K562 (cell line): ENCODE measurements around the gene ATP2A2. TPM values are rescaled to one million over a fixed set of nuclear protein-coding genes. Genes with fewer than 3 reads are reported as not detected.
A peak's percentile ranks its signal among the peaks of the same experiment; 100 is the strongest.

ENCODE experiments used
- ATAC-seq: fragments of 200-7000 bp; cut with Tn5 transposase; 3 replicates; pipeline ENCODE4 v1.9.1; 2020; ENCODE audit warnings: moderate library complexity
- BruUV-seq: library from RNA; stranded (reverse); fragments of 400-500 nt; replicated peaks from 2 replicates; lab custom pipeline; 2021; lab: Mats Ljungman, UMichigan
- CTCF ChIA-PET: fragments of 300-600 bp; formaldehyde crosslinking; extraction: SDS; loops from one replicate; lab custom pipeline; 2021; ENCODE audit warnings: low intra/inter-chr PET ratio; lab: Yijun Ruan, JAX
- POLR2A ChIA-PET: fragments of 300-600, 350-650 bp; sonication (Branson Sonifier 250); formaldehyde crosslinking; extraction: SDS; loops from one replicate; lab custom pipeline; 2021; ENCODE audit warnings: antibody characterized with exemption, inconsistent platforms; lab: Yijun Ruan, JAX
- DNase-seq, 4 experiments: peaks; one replicate each; pipeline versions ENCODE4 v3.0.0 to v3.0.0-alpha.2; 2011 to 2018; ENCODE audit warnings: low spot score in 3 of 4, mixed read lengths in 3 of 4; ENCODE audit errors: extremely low read depth in 1 of 4
- FAIRE-seq: peaks from 2 replicates; lab custom pipeline; 2011; peaks lifted over from hg19 to GRCh38; lab: Jason Lieb, UNC
- H2AFZ ChIP-seq: 2 replicates; pipeline ENCODE4 v1.6.0; 2011; ENCODE audit warnings: low read depth, low read length, control low read depth, inconsistent platforms
- H3K27ac ChIP-seq: fragments of 200-600 bp; 3 replicates; pipeline ENCODE4 v1.8.0; 2011; ENCODE audit warnings: low read depth, mild to moderate bottlenecking, control low read depth, inconsistent platforms, low read length, moderate library complexity, mixed read lengths; ENCODE audit errors: extremely low read depth
- H3K27me3 ChIP-seq, 2 experiments: fragments of 300-600 bp in 1 of 2; 2 replicates in 1 of 2; 3 replicates in 1 of 2; pipeline versions ENCODE4 v1.6.0 to v1.8.0; 2011; ENCODE audit warnings: inconsistent platforms in 2 of 2, low read length in 2 of 2, mild to moderate bottlenecking in 1 of 2, mixed read lengths in 1 of 2, moderate library complexity in 1 of 2; ENCODE audit not compliant: control insufficient read depth in 2 of 2, insufficient read depth in 2 of 2
- H3K36me3 ChIP-seq: fragments of 300-600 bp; 3 replicates; pipeline ENCODE4 v1.8.0; 2011; ENCODE audit warnings: mild to moderate bottlenecking, low read length, inconsistent platforms; ENCODE audit not compliant: control insufficient read depth, insufficient read depth
- H3K4me1 ChIP-seq, 2 experiments: fragments of 200-600 bp in 1 of 2; replicated peaks in 1 of 2; 2 replicates in 1 of 2; 3 replicates in 1 of 2; pipeline versions ENCODE4 v1.5.1 to v1.8.0; 2011; ENCODE audit warnings: inconsistent platforms in 2 of 2, low read length in 2 of 2, mild to moderate bottlenecking in 1 of 2, mixed read lengths in 1 of 2, moderate library complexity in 1 of 2; ENCODE audit not compliant: control insufficient read depth in 2 of 2, insufficient read depth in 2 of 2
- H3K4me2 ChIP-seq: 2 replicates; pipeline ENCODE4 v1.6.1; 2011; ENCODE audit warnings: low read length, control low read depth, inconsistent platforms, mixed read lengths; ENCODE audit not compliant: insufficient read depth
- H3K4me3 ChIP-seq: fragments of 200-600 bp; sonication (generic), shearing (Covaris generic); 2 replicates; pipeline ENCODE4 v1.5.1; 2016; ENCODE audit warnings: control low read depth, inconsistent platforms
- H3K79me2 ChIP-seq: fragments of 200-600 bp; 3 replicates; pipeline ENCODE4 v1.8.0; 2011; ENCODE audit warnings: low read length, inconsistent platforms; ENCODE audit not compliant: control insufficient read depth, insufficient read depth
- H3K9ac ChIP-seq, 2 experiments: 2 replicates each; pipeline versions ENCODE4 v1.6.0 to v1.6.1; 2011; ENCODE audit warnings: low read depth in 2 of 2, low read length in 2 of 2, control low read depth in 1 of 2, inconsistent platforms in 1 of 2, mild to moderate bottlenecking in 1 of 2, mixed read lengths in 1 of 2; ENCODE audit not compliant: insufficient read depth in 1 of 2
- H3K9me1 ChIP-seq: one replicate; pipeline ENCODE4 v1.6.0; 2011; ENCODE audit warnings: inconsistent platforms, mild to moderate bottlenecking, low read length, moderate library complexity; ENCODE audit not compliant: control insufficient read depth, insufficient read depth
- H3K9me3 ChIP-seq: replicated peaks from 2 replicates; pipeline ENCODE4 v1.5.1; 2011; ENCODE audit warnings: low read depth, low read length, inconsistent platforms; ENCODE audit not compliant: control insufficient read depth, insufficient read depth
- H4K20me1 ChIP-seq: replicated peaks from 2 replicates; pipeline ENCODE4 v1.6.1; 2011; ENCODE audit warnings: low read length, inconsistent platforms, mixed read lengths; ENCODE audit not compliant: control insufficient read depth, insufficient read depth
- FOXA1 ChIP-seq: fragments of 450-650 bp; IDR thresholded peaks from 2 replicates; pipeline ENCODE4 v1.6.1; 2016; ENCODE audit warnings: mild to moderate bottlenecking, borderline replicate concordance
- MBD1 ChIP-seq: fragments of 250-450 bp; sonication (Bioruptor Pico); IDR thresholded peaks from 2 replicates; pipeline ENCODE4 v1.8.0; 2022; ENCODE audit warnings: inconsistent platforms
- MNT ChIP-seq, 2 experiments: fragments of 450-650 bp; conservative IDR thresholded peaks; 2 replicates each; pipeline ENCODE4 v1.6.1; 2017; ENCODE audit warnings: mild to moderate bottlenecking in 2 of 2, moderate library complexity in 2 of 2
- MYC ChIP-seq, 2 experiments: fragments of 250-450 bp in 1 of 2; sonication (Bioruptor Pico) in 1 of 2; IDR thresholded peaks; 2 replicates each; pipeline versions ENCODE4 v1.5.1 to v1.6.1; 2012 to 2021; ENCODE audit warnings: low read depth in 2 of 2, borderline replicate concordance in 1 of 2, improper control_type of control experiment in 1 of 2, low read length in 1 of 2, mild to moderate bottlenecking in 1 of 2, moderate library complexity in 1 of 2
- USF1 ChIP-seq: sonication (generic); formaldehyde crosslinking; IDR thresholded peaks from 2 replicates; pipeline ENCODE4 v1.9.0; 2022; ENCODE audit warnings: mild to moderate bottlenecking, missing genetic modification reagents
- ZNF239 ChIP-seq: fragments of 250-450 bp; sonication (Bioruptor Pico); IDR thresholded peaks from 2 replicates; pipeline ENCODE4 v1.4.0; 2020; ENCODE audit warnings: mild to moderate bottlenecking
- ZNF253 ChIP-seq: fragments of 250-450 bp; sonication (Bioruptor Pico); conservative IDR thresholded peaks from 2 replicates; pipeline ENCODE4 v1.6.1; 2021; ENCODE audit warnings: mild to moderate bottlenecking
- WGBS: fragments of 100-300 bp; shearing (Covaris generic); methylation state at CpG from one replicate; pipeline ENCODE4 v1.1.6; 2016; ENCODE audit warnings: low coverage, mixed read lengths; ENCODE audit not compliant: insufficient coverage; ENCODE audit errors: missing lambda C conversion rate; 5-methylcytosine and 5-hydroxymethylcytosine counted together
- in situ Hi-C: fragments of 300-500 bp; cut with MboI; formaldehyde crosslinking; loops from 4 replicates; pipeline ENCODE4 v1.15.0; 2018; ENCODE audit warnings: inconsistent platforms, mixed read lengths
- intact Hi-C: fragments of 100-400 bp; cut with micrococcal nuclease; formaldehyde crosslinking; loops from 2 replicates; pipeline ENCODE4 v1.14.2; 2022
- polyA plus RNA-seq, 8 experiments: library from polyadenylated mRNA; depleted of rRNA in 4 of 8; stranded (reverse) in 5 of 8; unstranded in 3 of 8; fragments of >200 nt; fragmentation: Nextera tagmentation in 2 of 8; fragmentation: Illumina TruSeq in 1 of 8; extraction: Ambion mirVana in 2 of 8; extraction: Trizol in 1 of 8; gene quantifications; 2 replicates each; pipeline versions ENCODE4 v1.2.1 to v1.2.3, GENCODE V29; 2011 to 2014; ENCODE audit warnings: inconsistent platforms in 1 of 8, missing spikeins in 1 of 8
- total RNA-seq, 7 experiments: library from RNA; depleted of rRNA in 6 of 7; stranded (reverse); fragments of >200 nt in 6 of 7; fragmentation: Illumina TruSeq in 2 of 7; extraction: Trizol in 2 of 7; gene quantifications; 2 replicates each; pipeline versions ENCODE4 v1.2.1 to v1.2.3, GENCODE V29; 2011 to 2021; ENCODE audit warnings: low replicate concordance in 1 of 7

Gene ATP2A2
- total and polyA plus RNA-seq, 9 of the 15 experiments (the other 6 are each of a cell fraction or from before 2014, with no cell fraction given): 5.2 to 205 (median 51.6) TPM

- Histone ChIP-seq H3K9ac (peak overlapping the region; percentile 88 to 95; a peak in 3 of 4 replicates), H4K20me1 (peaks cover 8% of the 10 kb centered on the region), H3K36me3 (peaks cover 26% of the 10 kb centered on the region; the same call in 2 of the 3 replicates), H3K4me2 (peak overlapping the region; percentile 83), H3K27ac (peak overlapping the region; percentile 85; the same call in 2 of the 3 replicates), H3K79me2 (peaks cover 37% of the 10 kb centered on the region), H3K4me1 (peaks cover 14 to 18% of the 10 kb centered on the region in 2 experiments; a peak in 4 of 5 replicates), H3K4me3 (peak overlapping the region; percentile 87), H2AFZ (peak overlapping the region; percentile 95; the same call in 1 of the 2 replicates), H3K9me3 (no peaks in the 10 kb centered on the region), H3K9me1 (no peaks in the 10 kb centered on the region), H3K27me3 (no peaks in the 10 kb centered on the region)
- ATAC-seq (no peak), FAIRE-seq (peak; percentile 55), DNase-seq (no peak)
- WGBS: 52% methylated on average over 14 of the region's 14 CpGs
- CTCF ChIA-PET: no interaction called here
- intact Hi-C loops (loop anchor here (5.0 kb wide), 1 partner anchor 52 kb away; no protein-coding TSS in a partner anchor), in situ Hi-C loops (no loop called here)
- TF ChIP-seq MNT (conservative IDR thresholded peaks at IDR 0.05) (no peak), ZNF239 (CRISPR knock-in tag) (no peak), MYC (IDR thresholded peaks at IDR 0.05; ENCODE audit: low read depth, low read length) (no peak), MYC (CRISPR knock-in tag; IDR thresholded peaks at IDR 0.05; ENCODE audit: borderline replicate concordance, low read depth) (no peak), ZNF253 (CRISPR knock-in tag) (no peak), MBD1 (CRISPR knock-in tag) (no peak), USF1 (CRISPR knock-in tag) (0 out of 2 replicates have a peak, but pooled peaks have one; percentile 13), FOXA1 (no peak)
- POLR2A ChIA-PET: interaction anchor here (0.6 to 4.3 kb wide), 14 partner anchors 11 to 1374 kb away, joined by 3 to 48 read pairs (median 4); no protein-coding TSS in a partner anchor
- no TSS peak for BruUV-seq
Observed at GRCh38 chr12:110279566-110280375, 1.3 kb upstream of the ATP2A2 start.
